HG02870 (cell line): Measurements from ENCODE around the gene KIAA0319L.

Source experiments
- ATAC-seq: cut with Tn5 transposase; IDR thresholded peaks from one replicate; pipeline ENCODE4 v1.9.1; 2021; ENCODE audit warnings: mild to moderate bottlenecking, moderate library complexity; ENCODE audit not compliant: unreplicated experiment

KIAA0319L gene

DNA sequence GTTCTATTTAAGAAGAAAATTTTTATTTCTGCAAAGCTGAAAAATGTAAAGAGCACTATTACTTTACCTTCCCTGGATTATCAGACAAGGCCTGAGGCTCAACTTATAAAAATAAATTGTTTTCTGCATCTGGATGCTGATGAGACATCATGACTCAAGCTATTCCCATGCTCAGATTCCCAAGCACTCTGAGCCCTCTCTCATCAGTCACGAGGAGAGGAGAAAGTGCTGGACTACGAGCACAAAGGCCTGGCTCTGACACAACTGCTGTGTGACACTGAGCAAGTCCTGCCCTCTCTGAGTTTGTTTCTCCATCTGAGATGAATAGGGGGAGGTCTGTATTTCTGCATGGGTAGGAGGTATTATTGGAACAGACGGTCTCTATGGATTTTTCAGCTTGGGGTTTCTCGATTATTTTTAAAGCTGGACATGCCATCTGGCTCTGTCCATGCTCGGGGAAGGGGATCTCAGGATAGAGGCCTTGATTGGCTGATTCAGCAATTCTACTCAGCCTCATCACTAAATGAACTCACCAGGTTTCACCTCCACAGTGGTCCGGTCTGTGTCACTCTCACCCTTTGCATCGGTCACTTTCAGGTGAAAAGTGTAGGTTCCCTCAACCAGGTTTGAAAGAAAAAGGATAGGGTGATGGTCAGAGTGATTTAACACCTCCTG lies 107.7 kb downstream of the KIAA0319L start:
- no peak for ATAC-seq

DNA sequence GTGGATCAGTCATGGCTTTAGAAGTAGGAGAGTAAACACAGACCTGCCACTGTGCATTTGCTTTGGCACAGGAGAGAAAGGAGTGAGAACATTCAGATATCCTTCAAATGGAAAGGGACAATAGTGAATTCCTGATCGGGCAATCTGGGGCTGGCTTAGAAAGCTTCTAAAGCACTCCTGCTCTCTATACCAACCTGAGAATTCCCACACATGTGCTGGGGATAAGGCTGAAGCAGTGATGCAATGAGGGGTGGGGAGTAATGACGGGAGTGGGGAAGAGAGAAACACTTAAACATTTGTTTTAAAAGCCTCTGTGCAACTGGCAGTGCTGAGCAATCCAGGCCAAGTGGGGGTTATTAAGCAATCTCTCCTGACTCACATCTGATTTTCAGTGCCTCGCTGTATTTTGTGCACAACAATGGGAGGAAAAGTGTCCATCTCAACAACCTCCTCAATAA lies 108.8 kb downstream of the KIAA0319L start:
- ATAC-seq: no peak

DNA sequence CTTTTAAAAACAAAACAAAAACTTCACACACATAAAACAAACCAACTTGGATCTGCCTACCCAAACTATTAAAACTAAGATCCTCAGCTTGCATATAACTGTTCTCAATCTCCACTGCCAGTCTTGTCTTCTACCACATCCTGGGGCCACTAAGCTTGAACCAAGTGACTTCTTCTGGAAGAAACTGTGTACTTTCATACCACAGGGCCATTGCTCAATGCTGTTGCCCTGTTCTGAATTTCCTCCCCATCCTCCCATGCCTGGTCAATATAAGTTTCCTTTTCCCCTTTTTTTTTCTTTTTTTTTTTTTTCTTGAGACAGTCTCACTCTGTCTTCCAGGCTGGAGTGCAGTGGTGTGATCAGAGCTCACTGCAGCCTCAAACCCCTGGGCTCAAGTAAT lies 109.9 kb downstream of the KIAA0319L start:
- no peak for ATAC-seq

DNA sequence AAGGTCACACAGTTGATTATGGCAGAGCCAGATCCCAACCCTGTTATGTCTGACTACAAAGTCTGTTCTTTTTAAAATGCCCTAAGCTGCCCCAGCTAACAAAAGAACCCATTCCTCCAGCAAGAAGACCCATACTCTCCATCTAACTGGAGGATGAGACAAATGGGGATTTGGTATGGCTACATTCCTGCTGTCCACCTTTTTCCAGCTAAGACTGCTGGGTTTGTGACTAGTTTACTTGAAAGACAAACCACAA lies 112.8 kb downstream of the KIAA0319L start:
- ATAC-seq: no peak

DNA sequence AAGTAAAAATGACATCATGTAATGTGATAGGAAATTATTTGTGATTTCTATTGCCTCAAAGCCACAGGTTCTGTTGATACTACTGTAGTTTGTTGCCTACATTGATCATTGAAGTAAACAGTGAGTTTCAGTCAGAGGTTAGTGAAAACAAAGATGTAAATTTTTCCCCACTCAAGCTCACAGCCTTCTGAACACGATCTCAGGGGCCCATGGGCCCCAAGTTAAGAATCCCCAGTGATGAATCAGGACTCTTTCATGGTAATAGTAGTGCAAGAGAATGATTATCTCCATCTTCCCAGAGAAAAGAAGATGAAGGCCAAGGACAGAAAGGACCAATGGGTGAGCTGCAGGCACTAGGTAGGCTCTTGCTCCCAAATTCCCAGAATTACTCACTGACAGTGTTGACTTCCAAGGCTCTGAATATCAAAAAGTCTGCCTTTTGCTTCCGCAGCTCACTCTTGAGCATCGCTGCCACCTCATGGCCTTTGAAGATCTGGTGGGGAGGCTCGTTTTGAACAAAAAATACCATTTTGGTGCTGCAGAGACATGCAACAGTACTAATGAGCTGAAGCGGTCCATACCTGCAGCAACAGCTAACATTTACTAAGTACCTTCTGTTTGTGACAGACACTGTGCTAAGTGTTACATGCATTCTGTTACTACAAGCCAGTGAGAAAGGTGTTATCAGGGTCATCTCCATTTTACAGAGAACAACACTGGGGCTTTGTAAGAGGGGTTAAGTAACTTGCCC lies 113.3 kb downstream of the KIAA0319L start:
- no peak for ATAC-seq

DNA sequence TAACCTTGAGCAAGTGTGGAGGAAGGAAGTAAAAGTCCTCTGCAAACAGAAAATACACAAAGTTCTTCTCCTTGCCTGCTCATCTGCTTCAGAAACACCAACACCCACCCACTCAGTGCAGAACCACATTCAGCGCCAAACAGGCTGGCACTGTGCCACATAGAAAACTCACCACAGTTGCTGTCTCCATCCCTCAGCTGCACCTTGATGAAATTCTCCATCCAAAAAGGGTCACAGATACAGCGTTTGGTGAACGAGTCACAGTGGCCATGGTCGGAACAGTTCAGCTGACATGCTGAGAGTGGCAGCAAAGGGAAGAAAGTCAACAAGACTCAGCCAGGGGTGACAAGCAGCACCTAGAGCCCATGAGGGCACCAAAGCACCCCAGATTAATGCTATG lies 114.5 kb downstream of the KIAA0319L start:
- ATAC-seq: no peak

DNA sequence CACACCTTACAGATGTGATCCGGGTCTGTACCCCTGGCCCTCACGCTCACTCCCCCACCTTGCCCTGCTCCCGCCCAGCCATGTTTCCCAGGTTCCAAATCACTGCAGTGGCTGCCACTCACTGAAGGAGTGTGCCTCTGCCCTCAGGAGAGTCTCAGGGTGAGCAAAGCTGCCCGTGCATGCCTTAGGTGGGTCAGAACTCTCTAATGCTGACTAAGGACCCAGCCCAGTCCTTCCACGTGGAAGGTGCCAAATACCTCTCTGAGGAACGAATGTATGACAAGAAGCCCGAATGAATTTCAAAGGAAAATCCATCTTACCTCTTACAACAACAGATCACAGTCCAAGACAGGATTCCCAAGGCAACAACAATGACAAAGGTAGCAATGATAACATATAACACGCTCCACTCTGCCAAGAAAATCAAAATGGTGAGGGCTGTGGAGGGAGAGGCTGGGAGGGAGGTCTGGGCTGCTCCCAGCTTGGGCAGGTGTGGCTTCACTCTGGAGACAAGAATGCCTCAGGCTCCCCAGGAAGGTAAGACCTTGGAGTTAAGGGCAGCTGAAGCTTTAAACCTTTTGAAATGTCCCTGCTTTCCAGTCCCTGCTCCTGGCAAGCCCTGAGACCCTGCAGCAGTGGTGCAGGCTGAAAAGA lies 115.2 kb downstream of the KIAA0319L start:
- no peak for ATAC-seq

DNA sequence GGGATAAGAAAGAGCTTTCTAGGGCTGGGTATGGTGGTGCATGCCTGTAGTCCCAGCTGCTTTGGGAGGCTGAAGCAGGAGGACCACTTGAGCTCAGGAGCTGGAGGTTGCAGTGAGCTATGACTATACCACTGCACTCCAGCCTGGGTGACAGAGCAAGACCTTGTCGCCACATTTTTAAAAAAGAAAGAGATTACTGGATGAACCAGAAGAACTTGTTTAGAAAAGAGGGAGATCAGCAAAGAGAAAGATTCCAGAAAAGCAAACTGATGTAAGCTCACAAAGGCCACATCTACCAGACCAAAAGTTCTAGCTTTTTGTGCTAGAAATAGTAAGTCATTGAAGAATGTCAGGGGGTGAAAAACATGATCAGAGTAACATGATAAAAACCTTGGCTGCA lies 117.6 kb downstream of the KIAA0319L start:
- ATAC-seq: no peak

DNA sequence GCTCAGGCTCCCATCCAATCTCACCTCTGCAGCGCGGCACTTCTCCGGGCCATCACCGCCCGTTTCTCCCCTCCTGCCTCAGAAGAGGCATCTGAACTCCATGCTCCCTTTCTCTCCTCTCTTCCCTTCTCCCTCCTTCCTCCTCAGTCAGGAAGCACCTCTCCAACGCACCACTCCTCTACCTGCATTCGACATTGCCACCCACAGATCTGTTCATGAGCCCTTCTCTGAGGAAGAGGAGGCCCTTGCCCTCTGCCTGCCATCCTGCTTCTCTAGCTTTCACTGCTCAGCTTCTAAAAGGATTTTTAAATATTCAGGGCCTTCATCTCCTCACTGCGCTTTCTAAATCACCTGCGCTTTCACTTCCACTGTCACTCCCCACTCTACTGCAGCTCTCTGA lies 120.0 kb downstream of the KIAA0319L start:
- no peak for ATAC-seq

DNA sequence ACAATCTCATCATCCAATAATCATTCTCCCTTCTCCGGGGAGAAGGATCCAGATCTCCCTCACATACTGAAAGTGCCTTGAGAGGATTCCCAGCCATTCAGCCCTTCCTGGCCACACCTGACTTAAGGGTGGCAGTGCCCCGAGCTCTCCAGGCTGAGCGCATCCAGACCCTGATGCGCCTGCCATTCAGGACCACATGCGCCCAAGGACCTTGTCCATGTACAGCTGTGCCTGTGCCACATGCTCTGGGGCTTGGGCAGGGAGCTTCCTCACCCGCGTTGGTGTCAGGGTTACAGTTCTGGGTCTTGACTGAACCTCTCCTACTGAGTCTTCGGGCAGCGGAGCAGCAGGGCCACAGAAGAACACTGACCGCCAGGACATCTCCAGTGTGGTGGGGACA lies 121.1 kb downstream of the KIAA0319L start:
- no peak for ATAC-seq

DNA sequence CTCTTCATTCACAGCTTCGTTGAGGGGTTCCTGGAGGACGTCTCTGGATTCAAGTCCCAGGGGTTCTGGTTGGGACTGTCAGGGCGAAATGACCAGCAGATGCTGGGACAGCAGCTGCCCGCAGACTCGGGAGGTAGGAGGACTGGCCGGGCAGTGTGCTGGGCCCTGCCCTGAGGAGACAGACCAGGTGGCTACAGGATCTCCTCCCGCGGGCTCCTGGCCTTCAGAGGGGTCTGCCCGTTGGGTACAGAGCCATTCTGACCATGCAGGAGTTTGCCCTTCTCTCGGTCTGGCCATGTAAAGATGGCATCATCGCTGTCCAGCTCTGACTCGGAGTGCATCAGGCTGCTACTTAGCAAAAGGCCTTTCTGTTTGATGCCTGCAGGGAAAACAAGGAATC lies 122.5 kb downstream of the KIAA0319L start:
- ATAC-seq: no peak

DNA sequence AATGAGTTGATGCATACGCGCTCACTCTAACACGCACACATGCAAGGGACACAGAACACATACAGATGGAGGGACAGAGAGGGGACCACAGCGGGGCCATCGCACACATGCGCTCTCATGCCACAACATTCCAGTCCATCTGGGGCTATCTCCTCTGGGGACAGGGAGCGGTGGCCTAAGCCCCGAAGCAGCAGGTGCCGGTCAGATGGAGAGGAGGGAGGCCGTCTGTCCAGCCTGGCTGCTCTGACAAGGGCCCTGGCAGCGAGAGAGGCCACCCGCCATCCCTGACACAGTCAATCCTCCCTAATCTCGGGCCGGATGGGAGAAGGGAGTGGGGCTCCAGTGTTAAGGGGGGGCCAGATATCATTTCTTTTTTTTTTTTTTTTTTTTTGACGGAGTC lies 123.5 kb downstream of the KIAA0319L start:
- ATAC-seq: no peak

DNA sequence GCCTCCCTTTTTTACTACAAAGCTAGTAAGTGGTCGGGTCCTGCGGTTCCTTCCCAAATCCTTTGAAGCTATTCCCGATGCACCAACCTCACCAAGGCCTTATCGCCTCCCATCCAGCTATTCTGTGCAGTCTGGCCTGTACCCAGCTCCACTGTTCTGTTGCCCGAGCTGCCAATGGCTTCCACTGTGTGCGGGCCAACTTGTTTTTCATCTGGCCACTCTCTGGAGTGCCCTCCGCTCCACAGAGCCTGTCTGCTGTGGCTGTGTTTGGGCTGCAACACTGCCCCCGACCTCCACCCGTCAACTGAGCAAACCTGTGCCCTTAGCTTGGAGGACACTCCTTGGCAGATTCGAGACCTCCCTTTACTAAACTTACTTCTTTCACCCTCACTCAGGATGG lies 125.0 kb downstream of the KIAA0319L start:
- no peak for ATAC-seq

DNA sequence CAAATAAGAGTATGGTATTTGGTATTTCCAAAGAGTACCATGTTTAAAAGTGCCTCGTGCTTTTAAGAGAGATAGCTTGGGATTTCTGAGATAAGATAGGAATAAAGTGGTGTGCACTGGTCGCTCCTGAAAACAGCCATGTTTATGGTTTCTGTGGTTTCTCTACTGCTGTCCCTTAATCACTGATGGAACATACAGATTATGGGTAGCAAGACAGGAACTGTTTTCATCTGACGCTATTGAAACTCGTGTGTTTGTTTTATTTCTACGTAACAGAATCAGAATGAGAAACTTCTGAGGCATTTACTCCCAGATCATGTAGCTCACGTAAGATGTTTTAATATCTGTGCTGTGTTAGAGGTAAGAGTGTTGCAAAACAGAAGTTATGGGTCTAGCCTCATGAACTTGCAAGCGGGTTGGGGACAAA lies 126.0 kb downstream of the KIAA0319L start:
- ATAC-seq: no peak

DNA sequence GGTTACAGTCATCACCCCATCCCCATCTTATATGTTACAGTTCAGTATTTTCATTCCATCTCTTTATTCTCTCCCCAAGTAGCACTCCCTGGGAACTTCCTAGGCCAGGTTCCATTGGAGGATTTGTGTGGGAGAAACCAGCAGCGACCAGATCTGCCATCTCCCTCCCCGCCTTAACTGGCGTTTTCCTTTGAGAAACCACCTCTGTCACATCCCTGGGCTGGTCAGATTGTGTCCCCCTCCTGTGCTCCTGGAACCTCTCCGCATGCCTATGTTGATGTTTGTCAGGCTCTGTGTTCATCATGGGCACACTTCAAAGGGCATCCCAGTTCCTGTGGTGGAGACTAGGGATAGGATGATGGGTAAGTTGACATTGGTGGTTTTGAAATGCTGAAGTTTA lies 126.4 kb downstream of the KIAA0319L start:
- ATAC-seq: no peak

DNA sequence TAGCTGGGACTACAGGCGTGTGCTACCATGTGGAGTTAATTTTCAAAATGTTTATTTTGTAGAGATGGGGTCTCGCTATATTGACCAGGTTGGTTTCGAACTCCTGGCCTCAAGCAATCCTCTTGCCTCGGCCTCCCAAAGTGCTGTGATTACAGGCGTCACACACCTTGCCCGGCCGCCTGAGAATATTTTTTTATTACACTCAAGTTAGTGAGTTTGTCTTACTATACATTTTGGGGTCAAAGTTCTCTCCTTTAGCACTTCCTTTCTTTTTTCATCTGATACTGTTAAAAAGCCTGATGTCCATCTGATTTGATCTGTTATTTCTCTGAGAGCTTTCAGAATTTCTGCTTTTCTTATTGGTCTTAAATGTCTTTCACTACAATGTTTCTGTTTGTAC lies 128.8 kb downstream of the KIAA0319L start:
- no peak for ATAC-seq

DNA sequence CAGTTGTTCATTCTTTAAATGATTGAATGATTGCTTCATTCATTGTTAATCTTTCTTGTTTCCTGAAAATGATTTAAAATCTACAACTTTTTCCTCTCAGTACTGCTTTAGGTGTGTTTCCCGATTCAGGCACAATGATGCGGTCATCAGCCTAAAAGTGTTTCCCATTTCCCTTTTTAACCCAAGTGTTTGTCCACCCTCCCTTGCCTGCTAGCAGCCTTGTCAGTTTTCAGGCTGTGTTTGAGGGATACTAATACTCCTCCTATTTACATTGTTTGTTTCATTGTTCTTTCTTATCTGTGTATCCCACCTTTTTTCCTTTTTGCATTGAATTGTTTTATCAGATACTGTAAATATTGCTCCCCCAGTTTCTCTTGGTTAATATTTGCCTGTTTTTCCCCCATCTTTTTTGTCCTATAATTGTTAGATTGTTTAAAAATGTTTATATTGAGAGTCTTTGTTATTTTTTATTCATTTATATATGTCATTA lies 131.1 kb downstream of the KIAA0319L start:
- no peak for ATAC-seq

DNA sequence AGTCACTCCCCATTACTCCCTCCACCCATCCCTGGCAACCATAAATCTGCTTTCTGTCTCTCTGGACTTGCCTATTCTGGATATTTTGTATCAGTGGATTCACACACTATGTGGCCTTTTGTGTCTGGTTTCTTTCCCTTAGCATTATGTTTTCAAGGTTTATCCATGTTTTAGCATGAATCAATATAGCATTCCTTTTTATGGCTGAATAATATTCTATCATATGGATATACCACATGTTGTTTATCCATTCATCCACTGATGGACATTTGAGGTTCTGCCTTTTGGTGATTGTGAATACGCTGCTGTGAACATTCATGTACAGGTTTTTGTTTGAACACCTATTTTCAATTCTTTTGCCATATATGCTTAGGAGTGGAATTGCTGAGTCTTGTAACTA lies 148.3 kb downstream of the KIAA0319L start:
- no peak for ATAC-seq

DNA sequence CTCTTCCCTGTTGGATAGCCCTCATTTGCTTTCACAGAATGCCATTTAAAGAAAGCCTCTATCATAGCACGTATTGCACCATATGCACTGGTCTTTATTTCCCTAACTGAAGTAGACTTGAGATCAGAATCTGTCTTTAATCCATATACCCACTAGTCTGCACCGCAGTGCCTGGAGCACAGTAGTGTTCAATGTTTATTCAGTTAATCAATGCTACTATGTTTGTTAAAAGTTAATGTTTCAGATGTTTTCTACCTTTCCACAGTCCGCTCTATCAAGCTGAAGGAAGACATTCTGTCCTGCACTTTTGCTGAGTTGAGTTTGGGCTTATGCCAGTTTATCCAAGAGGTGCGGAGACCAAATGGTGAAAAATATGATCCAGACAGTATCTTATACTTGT lies 149.5 kb downstream of the KIAA0319L start:
- no peak for ATAC-seq

DNA sequence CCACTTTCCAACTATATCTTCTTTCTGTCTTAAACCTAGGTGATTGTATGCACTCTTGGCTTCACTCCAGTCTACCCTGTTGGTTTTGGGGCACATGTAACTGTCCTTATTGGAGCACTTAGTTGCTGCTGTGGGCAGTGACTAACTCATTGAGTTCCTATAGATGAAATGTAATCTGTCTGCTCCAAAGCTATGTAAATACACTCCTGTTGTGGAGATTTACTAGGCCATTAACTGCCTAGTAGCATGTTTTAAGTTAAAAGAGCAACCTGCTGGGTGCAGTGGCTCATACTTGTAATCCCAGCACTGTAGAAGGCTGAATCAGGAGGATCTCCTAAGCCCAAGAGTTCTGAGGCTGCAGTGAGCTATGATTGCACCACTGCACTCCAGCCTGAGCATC lies 151.1 kb downstream of the KIAA0319L start:
- no peak for ATAC-seq

DNA sequence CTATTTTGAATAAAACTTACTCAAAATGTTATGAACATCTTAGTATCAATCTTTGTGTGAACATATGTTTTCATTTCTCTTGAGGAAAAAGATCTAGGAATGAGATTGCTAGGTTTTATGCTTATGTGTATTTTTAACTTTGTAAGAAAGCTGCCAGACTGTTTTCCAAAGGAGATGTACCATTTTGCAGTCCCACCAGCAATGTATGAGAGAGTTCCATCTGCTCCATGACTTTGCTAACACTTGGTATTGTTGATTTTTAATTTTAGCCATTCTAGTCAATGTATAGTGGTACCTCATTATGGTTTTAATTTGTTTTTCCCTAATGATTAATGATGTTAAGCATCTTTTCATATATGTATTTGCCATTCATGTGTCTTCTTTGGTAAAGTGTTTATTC lies 156.2 kb downstream of the KIAA0319L start:
- no peak for ATAC-seq

DNA sequence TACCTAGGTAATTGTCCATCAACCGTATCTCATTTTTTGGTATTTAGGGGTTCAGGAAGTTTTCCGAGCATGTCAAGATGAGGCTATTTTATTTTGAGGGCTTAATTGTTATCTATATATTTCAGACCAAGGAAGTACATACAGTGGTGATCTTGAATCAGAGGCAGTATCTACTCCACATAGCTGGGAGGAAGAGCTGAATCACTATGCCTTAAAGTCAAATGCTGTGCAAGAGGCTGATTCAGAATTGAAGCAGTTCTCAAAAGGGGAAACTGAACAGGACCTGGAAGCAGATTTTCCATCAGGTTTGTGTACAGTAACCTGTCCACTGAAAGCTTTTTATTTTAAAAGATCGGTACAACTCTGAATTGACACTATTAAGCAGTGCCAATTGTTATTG lies 158.5 kb downstream of the KIAA0319L start:
- no peak for ATAC-seq
